GM13977 (cell line): Measurements from ENCODE around the gene SPOCD1.

Experiments
- DNase-seq: peaks from one replicate; pipeline ENCODE4 v3.0.0; 2012; ENCODE audit warnings: low spot score
- CTCF ChIP-seq: IDR thresholded peaks from 2 replicates; pipeline ENCODE4 v1.5.1; 2012; ENCODE audit warnings: mild to moderate bottlenecking, control low read depth; ENCODE audit not compliant: insufficient read depth; ENCODE audit errors: extremely low read depth, missing control alignments
- in situ Hi-C: fragments of 300-500 bp; cut with MboI; formaldehyde crosslinking; loops from one replicate; pipeline ENCODE4 v1.12.0; 2022; ENCODE audit warnings: low sequenced_read_pairs, low pct_unique_long_range_greater_than_20kb, mixed read lengths, inconsistent platforms; ENCODE audit not compliant: unreplicated experiment

SPOCD1 gene

GRCh38 chr1:31760471-31761470 lies 55.1 kb downstream of the SPOCD1 start:
- DNase-seq, result peak; percentile 89
- in situ Hi-C loops, result no loop called here
- TF ChIP-seq CTCF, result no peak

GRCh38 chr1:31759298-31760023 lies 56.4 kb downstream of the SPOCD1 start:
- no peak for DNase-seq
- peak; percentile 5 for TF ChIP-seq CTCF
- in situ Hi-C loops, result no loop called here

- no peak for DNase-seq
- no peak for TF ChIP-seq CTCF
- in situ Hi-C loops, result no loop called here
Observed at GRCh38 chr1:31758823-31759222, 57.0 kb downstream of the SPOCD1 start.

- in situ Hi-C loops, result no loop called here
- no peak for DNase-seq
- TF ChIP-seq CTCF, result no peak
Observed at GRCh38 chr1:31757989-31758388, 57.8 kb downstream of the SPOCD1 start.

GRCh38 chr1:31757204-31757679 lies 58.6 kb downstream of the SPOCD1 start:
- no peak for TF ChIP-seq CTCF
- in situ Hi-C loops, result no loop called here
- DNase-seq, result no peak

- DNase-seq, result no peak
- TF ChIP-seq CTCF, result no peak
- in situ Hi-C loops, result no loop called here
Observed at GRCh38 chr1:31756578-31756977, 59.2 kb downstream of the SPOCD1 start.
